Hematopoietic multipotent progenitor cell treated with erythropoietin and hydrocortisone succinate and interleukin-3 and kit ligand, for 17 days (in vitro differentiated cells): ENCODE data around the gene CDCA4.

Experiments
- DNase-seq: peaks from one replicate; pipeline ENCODE4 v3.0.0-alpha.2; 2015; ENCODE audit warnings: low spot score

CDCA4 gene

DNA sequence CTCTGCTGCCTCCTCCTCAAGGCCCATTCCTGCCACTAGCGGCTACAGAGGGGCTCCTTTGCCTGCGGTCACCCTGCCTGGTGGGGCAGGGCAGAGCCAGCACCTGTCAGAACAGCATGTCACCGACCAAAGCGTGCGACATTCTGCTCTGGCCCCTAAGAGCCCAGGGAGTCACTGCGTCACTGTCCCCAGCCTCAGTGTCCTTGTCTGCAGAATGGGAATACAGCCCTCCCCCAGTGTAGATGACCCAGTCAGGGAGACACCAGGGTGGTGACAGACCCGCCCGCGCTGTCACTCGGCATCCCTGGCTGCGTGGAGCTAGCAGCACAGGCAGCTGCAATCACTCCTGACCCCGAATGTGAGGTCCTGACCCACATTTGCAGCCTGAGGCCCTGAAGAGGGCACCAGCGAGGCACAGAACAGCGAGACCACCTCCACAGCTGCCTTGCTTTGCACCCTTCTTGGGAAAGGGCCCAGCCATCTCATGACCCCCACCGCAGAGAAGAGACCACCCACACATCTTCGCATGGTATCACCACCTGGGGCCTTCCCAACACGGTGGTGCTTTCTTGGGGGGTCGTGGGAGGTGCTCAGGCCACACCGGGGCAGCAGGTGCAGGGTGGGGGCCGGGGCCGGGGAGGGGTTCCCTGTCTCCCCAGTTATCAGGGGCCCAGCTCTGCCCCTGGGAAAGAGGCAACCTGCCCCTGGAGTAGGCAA lies 45.2 kb downstream of the CDCA4 start:
- DNase-seq = peak; percentile 11

DNA sequence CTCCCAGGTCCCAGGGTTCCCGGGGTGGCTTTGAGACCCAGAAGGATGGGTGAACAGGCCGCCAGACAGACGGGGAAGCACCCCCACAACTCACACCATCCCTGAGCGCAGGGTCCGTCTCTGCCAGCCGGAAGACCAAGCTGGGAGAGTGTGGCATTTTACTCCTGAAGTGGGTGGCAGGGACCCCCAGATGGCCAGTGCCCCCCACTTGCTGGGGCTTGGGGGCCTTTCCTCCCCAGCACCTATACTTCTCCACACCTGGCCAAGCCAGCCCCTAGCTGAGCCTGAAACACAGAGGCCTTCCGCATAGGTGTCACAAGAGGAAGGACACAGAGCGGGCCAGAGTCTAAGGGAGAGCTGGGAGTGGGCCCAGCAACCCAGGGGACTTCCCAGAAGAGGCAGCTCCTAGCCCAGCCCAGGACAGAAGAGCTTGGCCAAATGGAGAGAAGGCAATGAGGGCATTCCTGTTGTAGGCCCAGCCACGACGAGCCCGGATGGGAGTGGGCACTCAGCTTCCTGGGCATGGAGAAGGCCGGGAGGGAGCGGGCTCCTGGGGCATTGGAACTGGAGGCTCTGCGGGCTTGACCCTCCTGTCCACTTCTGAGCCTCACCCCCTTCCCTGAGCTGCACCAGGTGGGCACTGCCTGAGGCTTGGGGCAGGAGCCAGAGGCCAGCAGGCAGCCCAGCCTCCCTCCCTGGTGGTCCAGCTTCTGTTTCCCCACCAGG lies 46.1 kb downstream of the CDCA4 start:
- no peak for DNase-seq

DNA sequence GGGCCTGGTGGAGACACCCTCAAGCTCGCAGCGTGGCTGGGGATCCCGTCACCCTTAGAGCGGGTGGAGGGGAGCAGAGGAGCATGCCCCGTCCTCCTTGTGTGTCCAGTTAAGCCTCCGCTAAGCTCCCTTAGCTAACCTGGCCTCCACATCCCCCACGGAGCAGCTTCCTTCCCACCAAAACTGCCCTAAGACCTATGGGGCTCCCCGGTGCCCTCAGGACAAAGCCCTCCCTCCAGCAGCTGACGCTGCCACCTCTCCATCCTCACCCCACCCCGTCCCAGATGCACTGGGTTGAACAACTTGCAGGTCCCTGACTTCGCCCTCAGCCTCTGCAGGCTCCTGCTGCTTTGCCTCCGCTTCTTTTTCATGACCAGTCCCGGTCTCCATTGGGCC lies 46.7 kb downstream of the CDCA4 start:
- no peak for DNase-seq

DNA sequence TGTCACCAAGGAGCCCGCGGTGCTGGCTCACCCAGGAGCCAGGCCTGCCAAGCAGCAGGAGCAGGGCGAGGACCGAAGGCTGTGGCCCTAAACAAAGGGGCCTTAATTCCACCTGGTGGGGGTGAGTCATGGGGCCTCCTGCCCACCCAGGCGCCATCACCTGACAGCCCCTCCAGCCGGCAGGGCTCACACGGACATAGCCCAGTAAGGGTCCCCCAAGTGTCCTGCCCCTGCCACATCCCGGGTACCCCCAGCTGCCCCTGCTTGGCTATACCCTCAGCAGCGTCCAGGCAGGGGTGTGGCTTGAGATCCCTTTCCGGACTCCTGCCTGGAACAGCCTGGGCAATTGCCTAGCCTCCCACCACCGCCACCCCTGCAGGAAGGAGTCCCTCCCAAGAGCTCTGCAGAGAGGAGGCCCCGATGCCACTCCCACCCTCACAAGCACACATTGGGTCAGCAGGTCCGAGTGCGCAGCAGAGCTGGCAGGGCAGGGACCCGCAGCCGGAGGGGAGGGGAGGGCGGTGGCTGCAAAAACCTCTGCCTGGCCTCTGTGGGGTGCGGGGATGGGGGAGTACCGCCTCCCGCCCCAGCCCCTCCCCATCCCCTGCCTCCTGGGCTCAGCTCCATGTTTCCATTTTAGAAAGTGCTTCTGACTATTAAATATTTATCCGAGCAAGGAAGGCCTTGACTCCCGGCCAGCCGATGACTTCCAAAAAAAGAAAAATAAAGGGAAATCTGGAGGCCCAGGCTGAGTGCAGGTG lies 47.3 kb downstream of the CDCA4 start:
- DNase-seq = no peak

DNA sequence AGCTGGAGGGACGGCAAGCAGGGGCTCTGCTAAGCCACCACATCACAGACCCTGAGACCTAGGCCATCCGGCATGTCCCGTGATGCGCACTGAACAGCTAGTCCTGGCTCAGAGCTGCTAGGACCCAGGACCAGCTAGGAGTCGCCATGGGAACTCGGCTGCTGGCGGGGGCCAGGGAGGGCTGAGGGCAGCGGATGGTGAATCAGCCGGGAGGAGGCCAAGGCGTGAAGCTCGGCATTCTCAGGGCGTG lies 47.8 kb downstream of the CDCA4 start:
- DNase-seq = no peak

DNA sequence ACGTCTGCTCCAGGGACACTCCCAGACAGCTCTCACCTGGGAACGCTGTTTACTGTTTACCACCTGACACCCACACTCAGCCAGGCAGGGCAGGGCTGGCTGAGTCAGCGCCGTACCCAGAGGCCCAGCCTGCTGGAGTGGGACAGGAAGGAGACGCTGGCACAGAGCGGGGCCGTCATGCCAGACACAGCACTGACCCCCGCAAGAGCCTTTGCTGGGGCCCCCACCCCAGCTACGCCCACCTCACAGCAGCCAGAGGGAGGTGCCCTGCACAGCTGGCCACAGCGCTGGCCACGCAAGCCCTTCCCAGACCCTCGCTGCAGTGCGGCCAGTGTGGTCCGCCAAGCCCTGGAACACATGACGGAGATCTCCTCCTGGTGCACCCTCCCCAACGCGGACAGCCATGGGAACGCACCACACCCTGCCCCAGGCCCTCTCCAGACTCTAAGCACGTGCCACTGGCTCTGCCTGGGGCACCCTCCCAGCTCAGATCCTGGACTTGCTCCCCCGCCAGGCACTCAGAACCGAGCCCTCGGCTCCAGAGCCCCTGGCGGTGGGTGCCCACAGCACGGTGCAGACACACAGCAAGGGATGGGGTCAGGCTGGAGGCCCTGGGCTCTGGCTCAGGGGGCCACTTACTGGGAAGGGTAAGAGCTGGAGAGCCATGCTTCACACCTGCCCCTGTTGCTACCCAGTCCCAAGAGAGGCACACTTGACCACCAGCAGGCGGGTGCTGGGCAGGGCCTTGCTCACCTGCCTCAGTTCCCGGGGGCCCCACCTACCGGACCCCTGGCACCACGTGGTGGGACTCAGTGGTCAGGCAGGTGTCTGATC lies 48.4 kb downstream of the CDCA4 start:
- DNase-seq = no peak

DNA sequence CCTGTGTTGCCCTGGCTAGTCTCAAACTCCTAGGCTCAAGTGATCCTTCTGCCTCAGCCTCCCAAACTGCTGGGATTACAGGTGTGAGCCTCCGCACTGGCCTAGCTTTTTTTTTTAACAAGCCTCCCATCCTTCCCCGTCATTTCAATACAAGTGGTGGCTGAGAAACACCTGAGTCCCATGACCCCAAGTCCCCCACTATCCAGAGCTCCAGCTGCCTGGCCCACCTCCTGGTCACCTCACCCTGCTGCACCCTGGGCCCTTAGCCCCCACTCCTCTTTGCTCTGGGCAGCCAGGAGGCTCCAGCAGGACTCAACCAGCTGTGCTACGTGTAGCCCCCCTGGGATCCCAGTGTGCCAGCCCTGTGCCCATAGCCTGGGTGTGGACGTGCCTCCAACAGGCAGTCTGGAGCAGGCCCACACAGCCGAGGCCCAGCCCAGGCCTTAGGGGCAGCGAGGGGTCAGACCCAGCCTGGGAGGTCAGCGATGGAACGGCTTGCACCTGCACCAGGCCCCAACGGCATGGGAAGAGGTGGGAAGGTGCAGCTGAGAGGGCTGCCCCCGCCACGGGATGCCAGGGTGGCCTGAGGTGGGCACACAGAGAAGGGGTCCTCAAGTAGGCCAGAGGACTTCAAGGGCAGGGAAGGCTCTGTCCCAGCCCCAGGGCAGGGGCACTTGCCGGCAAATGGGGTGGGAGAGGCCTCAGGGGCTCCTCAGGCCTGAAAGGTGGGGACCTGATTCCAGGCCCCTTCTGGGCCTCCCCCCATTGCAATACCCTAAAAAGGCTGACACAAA lies 49.2 kb downstream of the CDCA4 start:
- DNase-seq = no peak

DNA sequence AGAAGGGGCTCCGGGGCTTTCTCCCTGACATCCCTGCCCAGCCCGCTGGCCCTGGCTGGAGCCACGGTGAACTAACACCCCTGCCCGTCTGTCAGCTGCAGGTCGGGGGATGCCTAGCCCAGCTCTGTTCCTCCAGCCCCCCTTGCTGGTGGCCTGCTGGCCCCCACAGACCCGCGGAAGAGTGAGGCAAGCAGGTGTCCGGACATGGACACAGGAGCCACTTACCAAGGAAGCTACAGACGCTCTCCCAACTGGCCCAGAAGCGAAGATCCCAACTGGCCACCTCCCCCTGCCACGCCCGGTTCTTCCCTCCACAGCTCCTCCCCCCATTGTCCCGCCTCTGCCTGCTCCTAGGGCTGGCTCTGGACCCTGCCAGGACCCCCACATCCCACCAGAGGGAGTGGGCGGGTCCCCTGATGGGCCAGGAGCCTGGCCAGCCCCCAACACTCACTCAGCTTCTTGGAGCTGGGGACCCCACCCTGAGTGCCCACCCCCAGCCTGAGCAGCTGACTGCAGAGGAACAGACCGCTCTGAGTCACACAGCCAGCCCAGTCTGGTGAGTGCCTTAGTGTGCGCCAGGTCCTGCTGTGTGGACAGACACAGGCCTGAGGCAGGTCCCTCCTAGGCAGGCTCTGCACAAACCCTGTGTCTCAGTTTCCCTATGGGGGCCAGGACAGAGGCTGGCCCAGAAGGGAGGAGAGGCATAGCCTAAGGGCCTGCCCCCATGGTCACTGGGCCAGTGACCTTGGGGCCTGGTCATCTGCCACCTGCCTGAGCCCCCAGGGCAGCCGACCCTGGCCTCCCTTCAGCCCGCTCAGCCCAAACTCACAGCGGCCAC lies 50.4 kb downstream of the CDCA4 start:
- DNase-seq = no peak

DNA sequence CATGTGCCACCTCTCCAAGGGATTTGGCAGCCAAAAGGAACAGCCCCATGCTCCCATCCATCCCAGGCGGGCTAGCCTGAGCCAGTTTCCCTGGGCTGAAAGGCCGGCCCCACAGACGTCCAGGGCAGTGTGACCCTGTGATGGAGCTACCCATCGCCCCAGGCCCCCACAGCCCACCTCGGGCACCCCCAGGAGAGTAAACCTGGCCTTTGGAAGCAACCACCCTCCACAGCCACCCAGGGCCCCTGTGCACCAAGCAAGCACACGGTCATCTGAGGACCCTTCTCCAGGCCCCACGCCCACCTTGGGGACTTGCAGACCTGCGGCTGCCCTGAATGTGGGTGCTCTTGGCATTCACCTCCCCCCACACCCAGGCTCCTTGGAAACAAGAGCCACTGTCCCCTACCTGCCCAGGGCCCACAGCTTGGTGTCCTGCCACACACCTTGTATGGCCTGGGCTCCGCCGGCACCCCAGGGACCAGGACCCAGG lies 51.1 kb downstream of the CDCA4 start:
- DNase-seq = no peak

DNA sequence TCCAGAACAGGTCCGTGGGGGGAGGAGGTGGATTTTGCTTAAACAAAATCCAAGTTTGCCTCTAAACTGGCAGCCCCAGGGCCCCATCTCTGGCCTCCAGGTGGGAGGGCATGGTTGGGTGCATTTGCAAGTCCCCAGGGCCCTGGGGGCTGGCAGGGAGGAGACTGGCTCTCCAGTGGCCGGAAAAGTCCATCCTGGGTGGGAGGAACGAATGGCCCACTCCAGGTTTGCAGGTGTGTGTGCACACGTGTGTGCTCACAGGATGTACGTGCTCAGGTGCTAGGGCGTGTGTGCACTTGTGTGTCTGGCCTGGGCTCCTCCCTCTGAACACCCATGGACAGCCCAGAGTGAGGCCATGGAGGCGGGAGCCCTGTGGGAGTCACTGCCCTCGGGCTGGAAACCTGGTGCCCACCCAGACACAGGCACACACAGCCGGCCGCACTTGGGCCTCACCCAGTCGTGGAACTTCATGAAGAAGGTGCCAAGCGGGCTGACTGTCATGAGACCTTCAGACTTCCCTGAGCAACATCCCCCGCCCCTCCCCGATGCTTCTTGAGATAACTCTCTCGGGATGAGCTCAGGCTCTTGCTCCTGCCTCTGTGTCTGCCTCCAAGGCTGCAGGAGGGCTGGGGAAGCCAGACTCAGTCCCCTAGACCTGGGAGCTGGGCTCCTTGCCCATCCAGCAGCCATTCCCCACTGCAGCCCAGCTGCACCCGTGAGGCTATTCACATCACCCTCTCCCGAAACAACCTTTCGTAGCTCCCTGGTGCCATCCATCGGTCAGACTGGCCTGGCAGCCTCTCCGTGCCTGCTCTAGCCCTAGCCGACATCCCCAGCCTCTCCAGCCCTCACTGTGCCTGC lies 52.1 kb downstream of the CDCA4 start:
- no peak for DNase-seq

DNA sequence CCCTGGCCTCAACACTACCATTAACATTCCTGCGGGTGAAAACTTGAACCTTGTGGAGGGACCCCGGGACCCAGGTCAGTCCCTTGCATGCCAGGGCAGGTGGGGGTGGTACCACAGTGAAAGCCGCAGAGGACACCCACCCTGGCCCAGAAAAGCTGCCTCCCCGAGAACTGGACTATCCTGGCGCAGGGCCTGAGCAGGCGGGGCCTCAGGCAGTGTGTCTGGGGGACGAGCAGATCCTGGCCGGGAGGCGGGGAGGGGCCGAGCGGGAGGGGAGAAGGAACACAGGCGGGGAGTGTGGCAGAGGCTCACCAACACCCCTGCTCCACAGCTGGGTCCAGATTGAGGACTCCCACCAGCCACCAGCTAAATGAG lies 52.7 kb downstream of the CDCA4 start:
- DNase-seq = no peak

DNA sequence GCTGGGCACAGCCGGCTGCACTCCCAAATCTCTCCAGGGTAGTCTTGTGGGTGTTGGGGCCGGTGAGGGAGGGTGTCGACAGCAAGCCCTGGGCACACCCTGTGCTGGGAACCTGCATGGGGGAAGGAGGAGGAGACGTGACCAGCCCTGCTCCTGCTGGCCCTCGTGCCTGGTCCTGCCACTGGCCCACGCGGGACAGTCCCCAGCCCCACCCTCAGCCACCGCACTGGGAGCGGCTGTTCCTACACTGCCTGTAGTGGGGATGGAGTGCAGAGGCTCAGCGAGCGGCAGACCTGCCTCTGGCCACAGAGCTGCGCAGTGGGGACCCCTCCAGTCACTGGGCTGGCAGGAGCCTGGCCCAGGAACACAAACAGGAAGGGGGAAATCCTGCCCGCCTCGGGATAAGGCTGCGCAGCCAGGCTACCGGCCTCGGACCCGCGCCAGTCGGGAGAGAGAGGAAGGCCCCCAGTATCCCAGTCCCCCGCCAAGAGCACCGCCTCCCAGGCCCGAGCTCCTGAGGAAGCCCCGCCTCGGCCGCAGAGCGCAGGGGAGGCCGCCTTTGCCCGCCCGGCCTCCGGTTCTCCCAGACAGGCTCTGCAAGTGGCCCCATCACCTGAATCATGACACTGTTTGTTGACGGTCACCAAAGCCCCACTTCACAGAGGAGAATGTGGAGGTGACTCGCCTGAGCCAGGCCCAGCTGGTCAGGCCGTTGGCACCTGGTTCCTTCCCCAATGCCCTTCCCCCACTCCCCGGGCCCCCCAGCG lies 53.3 kb downstream of the CDCA4 start:
- DNase-seq = no peak

DNA sequence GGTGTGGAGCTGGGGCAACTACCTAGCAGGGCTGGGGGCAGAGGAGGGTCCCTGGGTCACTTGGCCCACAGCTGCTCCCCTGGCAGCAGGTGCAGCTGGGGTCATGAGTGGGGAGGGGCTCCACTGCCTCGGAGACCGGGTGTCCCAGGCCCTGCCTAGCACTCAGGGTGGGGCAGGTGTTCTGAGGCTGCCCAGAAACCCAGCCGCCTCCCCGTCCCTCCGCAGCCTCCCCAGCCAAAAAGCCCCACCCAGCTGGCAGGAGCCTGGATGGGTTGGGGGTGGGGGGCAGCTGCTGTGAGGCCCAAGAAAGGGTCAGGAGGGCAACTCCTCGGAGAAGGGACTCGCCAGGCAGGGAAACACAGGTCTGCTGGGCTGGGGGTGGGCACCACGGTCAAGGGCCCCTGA lies 53.9 kb downstream of the CDCA4 start:
- DNase-seq = no peak

DNA sequence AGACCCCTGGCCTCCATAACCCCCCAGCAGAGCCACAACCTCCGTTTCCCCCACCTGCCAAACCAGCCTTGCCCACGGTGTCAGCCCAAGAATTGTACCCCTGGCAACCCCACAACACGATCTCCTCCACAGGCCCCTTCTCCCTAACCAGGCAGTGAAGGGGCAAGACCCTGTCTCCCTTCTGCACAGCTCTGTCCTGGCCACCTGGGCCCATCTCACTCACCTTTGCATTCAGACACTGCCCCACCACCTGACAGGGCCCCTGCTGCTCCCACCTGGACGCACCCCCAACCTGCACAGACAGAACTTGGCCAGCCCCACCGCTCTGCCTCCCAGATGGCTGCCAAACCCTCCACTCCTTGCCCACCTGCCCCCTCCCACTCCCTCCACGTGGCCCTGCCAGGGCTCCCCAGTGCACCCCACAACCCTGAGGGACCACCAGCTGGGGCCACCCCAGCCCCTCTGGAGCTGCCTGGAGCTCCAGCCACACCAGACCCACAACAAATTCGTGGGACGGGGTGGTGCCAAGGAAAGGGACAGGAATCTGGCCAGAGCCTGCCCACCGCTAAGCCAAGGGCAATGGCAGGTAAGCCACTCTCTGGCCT lies 54.5 kb downstream of the CDCA4 start:
- no peak for DNase-seq

DNA sequence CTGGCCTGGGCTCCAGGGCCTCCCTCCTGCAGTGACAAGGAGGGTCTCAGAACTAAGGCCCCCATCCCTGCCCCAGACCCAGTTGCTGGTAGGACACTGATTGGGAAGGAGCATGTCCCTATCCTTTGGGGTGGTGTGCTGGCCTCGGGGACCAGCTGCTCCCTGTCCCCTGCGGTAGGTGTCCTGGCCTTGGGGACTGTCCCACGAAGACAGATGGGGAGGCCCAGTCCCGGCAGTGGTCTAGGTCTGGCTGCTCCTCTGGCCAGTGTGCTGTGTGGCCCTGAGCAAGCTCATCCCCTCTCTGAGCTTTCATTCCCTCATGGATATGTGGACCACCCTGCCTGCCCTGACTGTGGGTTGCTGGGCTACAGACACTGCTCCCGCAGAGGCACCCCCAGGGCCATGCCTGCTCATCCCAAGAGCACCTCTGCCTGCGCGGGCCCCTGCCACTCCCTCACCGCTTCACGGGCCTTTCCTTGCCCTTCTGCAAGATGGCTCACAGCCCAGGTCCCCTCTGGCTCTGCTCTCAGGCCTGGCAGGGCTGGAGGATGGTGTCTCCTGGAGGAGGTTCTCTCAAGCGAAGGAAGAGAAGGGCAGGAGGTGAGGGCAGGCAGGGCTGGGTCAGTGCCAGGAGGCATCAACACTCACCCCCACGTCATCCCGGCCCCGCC lies 55.2 kb downstream of the CDCA4 start:
- DNase-seq = no peak

DNA sequence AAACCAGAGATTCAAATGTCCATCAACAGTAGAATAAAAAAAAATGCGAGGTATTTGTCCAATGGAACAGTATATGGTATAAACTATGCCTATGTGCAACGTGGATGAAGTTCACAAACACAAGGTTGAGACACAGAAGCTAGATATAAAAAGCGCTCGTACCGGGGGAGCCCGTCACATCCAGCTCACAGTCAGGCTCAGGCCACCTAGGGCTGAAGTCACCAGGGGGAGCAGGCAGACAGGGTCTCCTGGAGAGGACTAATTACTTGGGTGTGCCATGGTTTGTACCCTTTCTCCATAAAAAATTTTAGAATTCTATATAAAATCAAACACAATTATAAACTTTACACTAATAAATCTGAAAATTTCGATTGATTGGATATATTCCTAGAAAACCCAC lies 56.3 kb downstream of the CDCA4 start:
- no peak for DNase-seq
